DMS53 treated with DMSO at 0.1 percent for 48 hours (cell line): Measurements from ENCODE around the gene SCAPER.

Experiments used
- DNase-seq: peaks from one replicate; lab custom pipeline; 2025; ENCODE audit not compliant: unreplicated experiment; lab: John Stamatoyannopoulos, UW

The SCAPER gene

GRCh38 chr15:76377751-76378150, 527.4 kb downstream of the SCAPER start:
- DNase-seq = no peak

DNA sequence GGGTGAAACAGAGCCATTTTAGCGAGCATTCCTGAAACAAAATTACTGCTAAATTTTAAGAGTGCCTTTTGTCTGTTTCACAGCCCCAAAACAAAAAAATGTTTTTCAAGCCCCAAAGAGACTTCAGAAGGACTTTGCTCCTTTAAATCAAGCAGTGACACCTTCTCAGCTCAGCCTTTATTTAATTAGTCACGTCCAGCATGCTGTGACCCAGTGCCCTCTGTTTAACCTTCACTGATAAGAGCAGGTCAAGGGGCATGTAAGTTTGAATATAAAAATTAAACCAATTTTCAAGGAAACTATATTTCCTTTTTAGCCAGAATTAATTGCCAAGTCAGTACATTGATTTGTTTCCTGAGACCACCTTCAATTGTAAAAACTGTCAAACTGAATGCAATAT, 527.9 kb downstream of the SCAPER start:
- no peak for DNase-seq

DNA sequence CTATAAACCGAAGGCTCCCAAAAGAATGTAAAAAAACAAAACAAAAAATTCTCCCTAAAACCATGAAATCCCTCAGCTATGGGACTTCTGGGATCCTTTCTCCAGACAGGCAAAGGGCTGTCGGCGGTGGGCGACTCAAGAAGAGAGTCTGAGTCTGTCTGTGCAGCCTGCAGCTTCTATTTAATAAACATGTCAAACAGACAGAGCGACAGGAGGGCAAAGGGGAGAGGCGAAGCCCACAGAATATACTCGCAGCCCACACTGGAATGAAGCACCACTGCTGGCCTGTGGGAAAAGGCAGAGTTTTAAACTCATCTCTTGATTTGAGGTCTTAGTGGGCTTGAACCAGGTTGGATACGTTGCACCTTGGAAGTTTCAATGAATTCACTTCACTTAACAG, 528.3 kb downstream of the SCAPER start:
- no peak for DNase-seq

- no peak for DNase-seq
These were observed 529.1 kb downstream of the SCAPER start for GRCh38 chr15:76376029-76376428.

DNA sequence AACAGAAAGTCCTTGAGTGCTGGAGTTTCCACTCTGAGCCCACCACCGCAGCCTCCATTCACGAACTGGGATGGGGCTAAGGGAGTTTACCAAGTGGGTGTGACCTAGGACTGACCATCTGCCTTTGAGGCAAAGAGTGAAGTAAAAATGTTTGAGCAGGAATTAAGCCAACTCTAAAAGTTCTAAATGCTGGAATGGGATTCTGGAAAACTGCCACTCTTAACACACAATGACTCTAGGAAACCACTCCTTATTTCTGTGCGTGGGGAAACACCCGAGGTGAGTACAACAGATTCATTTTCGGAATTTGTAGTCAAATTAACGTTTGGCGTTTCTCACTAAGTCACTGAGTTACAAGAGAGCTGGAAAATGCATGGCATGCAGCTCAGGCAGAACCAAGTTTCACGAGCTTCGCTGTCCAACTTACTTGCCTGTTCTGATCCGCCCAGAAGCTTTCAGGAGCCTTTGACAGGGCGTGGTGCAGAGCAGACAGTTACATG, 537.0 kb downstream of the SCAPER start:
- DNase-seq = no peak

- no peak for DNase-seq
These were observed 538.4 kb downstream of the SCAPER start for GRCh38 chr15:76366714-76367113.

DNA sequence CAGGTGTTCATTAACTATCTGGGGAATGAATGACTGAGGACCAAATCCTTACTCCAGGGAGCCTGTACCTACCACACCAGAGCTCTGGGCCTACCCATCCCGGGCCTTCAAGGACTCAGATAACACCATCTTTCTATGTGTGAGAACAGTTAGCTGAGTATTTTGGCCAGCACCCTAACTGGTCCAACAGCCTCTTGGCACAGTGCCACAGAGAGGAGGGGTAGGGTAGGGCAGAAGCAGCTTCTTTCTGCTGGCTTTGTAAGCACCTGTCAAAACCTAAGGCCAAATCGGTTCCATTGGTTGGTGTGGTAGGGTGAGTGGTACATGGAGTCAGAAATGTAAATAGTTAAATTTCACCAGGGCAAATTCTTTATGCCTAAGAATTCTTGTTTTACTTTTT, 541.9 kb downstream of the SCAPER start:
- DNase-seq = no peak

- no peak for DNase-seq
These were observed 544.7 kb downstream of the SCAPER start for GRCh38 chr15:76360416-76360815.

- DNase-seq = no peak
These were observed 546.0 kb downstream of the SCAPER start for GRCh38 chr15:76359152-76359551.

GRCh38 chr15:76358453-76358852, 546.7 kb downstream of the SCAPER start:
- no peak for DNase-seq

DNA sequence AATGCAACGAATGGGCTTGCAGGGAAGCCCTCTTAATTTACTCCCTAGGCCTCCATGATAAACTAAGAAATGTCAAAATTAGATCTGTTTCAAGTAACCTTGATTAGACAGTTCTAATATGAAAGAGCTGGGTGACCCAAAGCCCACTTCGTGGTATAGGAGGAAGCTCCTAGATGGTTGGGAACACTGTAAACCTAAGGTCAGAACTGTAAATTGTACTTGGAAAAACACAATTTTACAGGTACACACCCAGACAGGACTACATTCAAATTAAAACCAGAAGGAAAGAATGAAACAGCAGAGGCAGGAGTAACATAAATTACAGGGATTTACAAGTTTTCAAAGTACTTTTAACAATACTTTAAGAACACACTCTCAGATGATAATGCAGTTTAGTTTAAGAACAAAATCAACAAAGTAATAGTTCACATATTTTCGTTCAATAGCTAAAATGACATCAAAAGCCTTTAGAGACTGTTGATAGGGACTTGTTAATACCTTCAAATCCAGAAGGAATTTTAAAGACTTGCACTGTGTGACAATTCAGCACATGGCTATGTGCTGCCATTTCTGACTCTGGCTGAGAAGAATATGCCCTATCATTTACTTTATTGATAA, 550.2 kb downstream of the SCAPER start:
- no peak for DNase-seq

DNA sequence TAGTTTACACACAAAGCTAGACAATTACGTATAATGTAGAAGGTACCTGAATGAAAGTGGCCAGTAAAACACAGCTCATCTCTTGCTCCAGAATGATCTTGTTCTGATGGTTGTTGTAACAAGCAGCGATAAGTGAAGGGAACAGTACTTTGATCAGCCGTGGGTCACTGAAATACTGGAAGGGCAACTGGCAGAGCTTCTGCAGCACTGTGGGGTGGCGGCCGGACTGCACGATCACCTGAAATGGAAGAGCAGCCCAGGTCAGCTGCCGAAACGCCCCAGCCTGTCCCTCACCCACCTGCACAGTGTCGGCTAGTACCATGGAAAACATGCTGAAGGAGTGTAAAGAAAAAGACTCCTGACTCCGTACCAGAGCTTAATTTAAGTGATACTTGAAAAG, 551.2 kb downstream of the SCAPER start:
- no peak for DNase-seq

GRCh38 chr15:76353023-76353577, 552.0 kb downstream of the SCAPER start:
- no peak for DNase-seq

DNA sequence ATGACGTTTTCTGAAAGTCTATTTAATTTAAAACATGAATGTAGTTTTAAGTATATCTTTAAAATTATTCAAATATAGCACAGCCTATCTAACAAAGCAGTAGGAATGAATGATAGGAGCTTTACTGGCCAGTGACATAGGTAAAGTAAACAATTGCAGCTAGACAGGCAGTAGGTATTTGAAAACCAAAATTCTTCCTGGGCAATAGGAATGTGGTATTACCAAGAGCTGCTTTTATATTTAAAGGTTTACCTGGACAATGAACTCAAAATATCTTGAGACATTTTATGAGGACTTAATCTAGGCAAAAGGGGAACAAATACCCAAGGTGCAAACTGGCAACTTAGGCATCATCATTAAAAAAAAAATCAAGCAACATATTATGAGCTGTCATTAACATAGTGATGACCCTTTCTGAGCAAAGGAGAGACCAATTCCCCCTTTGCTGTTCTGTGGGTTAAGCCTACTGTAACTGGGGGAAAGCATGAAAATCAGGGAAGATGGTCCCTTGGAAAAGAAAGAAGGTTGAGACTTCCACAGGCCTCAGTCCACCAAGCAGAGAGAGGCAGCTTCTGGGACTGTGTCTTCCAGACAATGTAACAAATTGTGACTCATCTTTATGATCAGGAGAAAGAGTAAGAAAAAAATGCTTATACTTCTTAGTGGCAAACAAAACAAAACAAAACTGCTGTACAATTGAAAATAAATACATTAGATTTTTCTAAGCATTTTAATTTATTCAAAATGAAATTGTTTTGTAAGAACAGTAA, 555.7 kb downstream of the SCAPER start:
- no peak for DNase-seq

GRCh38 chr15:76347482-76348055, 557.6 kb downstream of the SCAPER start:
- no peak for DNase-seq

DNA sequence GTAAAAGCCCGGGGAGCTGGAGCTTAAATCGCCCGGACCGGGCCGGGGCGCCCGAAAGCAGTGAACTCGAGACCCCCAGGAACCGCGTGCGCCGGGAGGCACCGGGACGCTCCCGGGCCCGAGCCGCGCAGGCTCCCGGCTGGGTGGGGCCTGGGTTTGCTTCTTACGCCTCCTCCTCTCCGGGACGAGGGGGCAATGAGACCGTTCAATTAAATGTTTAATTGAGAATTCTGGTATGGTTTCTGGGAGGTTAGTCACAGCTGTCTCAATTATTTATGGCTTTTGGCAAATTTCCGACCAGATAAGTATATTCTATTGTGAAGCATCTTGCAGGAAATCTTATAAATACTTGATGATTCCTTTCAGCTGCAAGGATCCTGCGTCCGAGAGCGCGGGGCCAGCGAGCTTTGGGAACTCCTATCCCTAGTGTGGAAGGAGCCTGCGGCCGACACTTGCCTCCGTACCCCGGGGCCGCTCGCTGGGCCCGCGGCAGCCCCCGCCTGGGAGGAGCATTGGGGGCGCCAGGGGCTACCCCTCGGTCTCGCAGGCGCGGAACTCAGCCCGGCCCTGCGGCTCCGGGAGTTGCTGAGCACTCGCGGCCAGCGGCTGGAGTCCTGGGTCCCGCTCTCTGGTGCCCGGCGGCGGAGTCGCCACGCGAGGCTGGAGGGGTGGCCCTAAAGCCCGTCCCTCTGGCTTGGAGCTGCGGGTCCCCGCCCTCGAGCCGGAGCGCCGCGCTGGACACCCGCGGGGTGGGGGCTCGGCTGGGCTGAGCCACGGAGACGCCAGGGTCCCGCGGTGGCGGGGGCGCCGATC, 558.3 kb downstream of the SCAPER start:
- DNase-seq = no peak

DNA sequence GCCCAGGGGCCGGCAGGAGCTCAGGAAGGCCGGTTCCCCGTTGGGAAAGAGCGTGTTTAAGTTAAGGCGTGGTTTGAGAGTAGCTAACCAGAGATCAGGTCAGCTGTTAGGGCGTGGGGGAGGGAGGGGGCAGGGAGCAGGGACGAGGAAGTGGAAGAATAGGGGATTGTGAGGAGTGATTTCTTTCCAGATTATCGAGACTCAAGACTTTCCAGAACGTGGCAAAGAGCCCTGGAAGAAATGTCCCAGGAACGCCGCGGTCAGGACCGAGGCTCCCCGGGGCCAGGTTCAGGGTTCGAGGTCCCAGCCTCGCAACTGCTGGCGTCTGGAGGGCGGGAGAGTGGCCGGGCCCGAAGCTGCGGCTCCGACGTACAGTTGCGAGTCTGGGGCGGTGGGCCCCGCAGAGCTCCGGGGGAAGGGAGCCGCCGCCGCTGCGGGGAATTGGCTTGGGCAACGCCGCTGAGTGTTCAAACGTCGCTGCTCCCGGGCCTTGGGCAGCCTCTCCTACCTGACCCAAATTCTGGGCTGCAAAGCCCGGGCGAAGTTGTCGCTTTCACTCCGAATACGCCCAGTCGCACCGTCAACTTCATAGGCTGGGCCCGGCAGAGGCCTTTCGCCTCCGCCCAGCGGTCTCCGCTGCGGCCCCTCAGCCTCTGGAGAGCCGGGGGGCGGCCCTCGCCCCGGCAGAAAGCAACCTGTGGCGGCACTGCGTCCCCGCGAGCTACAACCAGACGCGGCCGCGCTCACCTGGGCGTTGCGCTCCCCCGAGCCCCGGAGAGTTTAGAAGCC, 559.1 kb downstream of the SCAPER start:
- DNase-seq = no peak

DNA sequence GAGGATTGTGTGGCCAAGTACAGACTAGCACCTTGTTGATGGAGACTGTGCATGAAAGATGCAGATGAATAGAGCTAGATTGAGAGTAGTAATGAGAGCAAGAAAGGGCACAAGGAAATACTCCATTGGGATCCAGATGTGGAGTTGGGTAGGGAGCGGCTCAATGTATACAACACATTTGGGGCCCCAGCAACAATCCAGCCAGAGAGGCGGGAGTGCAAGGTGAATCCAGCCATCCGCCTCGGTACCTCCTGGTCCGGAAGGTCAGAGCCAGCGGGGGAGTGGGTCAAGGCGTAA, 559.6 kb downstream of the SCAPER start:
- DNase-seq = no peak

- no peak for DNase-seq
These were observed 560.1 kb downstream of the SCAPER start for GRCh38 chr15:76344893-76345582.
